Nucleus accumbens (tissue), 56 donors: ENCODE results near the gene AKR1C3.
"Not testable (repeated sequence)": the region's sequence is repeated elsewhere in the genome, so short reads cannot be mapped to it uniquely, and the experiment has no call there.

ENCODE experiments used
- DNase-seq, 56 donors: peaks; one replicate each; lab custom pipeline; 2025; lab: John Stamatoyannopoulos, UW

Gene AKR1C3

GRCh38 chr10:5094265-5095205 lies at the start of gene AKR1C3:
TSS of gene AKR1C3 (plus strand) at chr10:5094414. CDS start at chr10:5094445, 31 bp downstream.
- DNase-seq: peak in 1 of 56 donors; percentile 8

- DNase-seq: no peak
Observed at GRCh38 chr10:5045095-5045494, 49.1 kb upstream of the AKR1C3 start.

- no peak for DNase-seq
Observed at GRCh38 chr10:5046410-5046809, 47.8 kb upstream of the AKR1C3 start.

- DNase-seq: not testable (repeated sequence)
Observed at GRCh38 chr10:5047055-5047454, 47.2 kb upstream of the AKR1C3 start.

GRCh38 chr10:5047912-5048628 lies 46.1 kb upstream of the AKR1C3 start:
- DNase-seq: no peak

GRCh38 chr10:5052951-5053500 lies 41.2 kb upstream of the AKR1C3 start:
- not testable (repeated sequence) for DNase-seq

- DNase-seq: not testable (repeated sequence)
Observed at GRCh38 chr10:5054831-5055230, 39.4 kb upstream of the AKR1C3 start.

GRCh38 chr10:5059267-5059666 lies 34.9 kb upstream of the AKR1C3 start:
- DNase-seq: not testable (repeated sequence)

- not testable (repeated sequence) for DNase-seq
Observed at GRCh38 chr10:5060791-5061190, 33.4 kb upstream of the AKR1C3 start.

- DNase-seq: no peak
Observed at GRCh38 chr10:5064656-5065055, 29.6 kb upstream of the AKR1C3 start.

GRCh38 chr10:5068274-5068984 lies 25.8 kb upstream of the AKR1C3 start:
- DNase-seq: no peak

- DNase-seq: no peak
Observed at GRCh38 chr10:5070648-5071410, 23.4 kb upstream of the AKR1C3 start.

GRCh38 chr10:5071411-5072198 lies 22.6 kb upstream of the AKR1C3 start:
- DNase-seq: peak in 33 of 56 donors; percentile 1 to 57 (median 16)

- DNase-seq: no peak
Observed at GRCh38 chr10:5073659-5074058, 20.6 kb upstream of the AKR1C3 start.

GRCh38 chr10:5076615-5077014 lies 17.6 kb upstream of the AKR1C3 start:
- no peak for DNase-seq

- no peak for DNase-seq
Observed at GRCh38 chr10:5078547-5079180, 15.6 kb upstream of the AKR1C3 start.

- no peak for DNase-seq
Observed at GRCh38 chr10:5079306-5079830, 14.8 kb upstream of the AKR1C3 start.

- DNase-seq: no peak
Observed at GRCh38 chr10:5079836-5080235, 14.4 kb upstream of the AKR1C3 start.
